Measurements from ENCODE around the gene DCP1A.
"Not testable (repeated sequence)": the region's sequence is repeated elsewhere in the genome, so short reads cannot be mapped to it uniquely, and the experiment has no call there.

GRCh38 chr3:53269193-53269592 lies 78.2 kb downstream of the DCP1A start:
- TF ChIP-seq CTCF (IDR thresholded peaks at IDR 0.05; ENCODE audit: insufficient read depth, low read length, poor library complexity, severe bottlenecking); EZH2phosphoT487 (conservative IDR thresholded peaks at IDR 0.05; ENCODE audit: low read length): not testable (repeated sequence)
